ENCODE data around the gene SPIRE2. TPM values are rescaled to one million over a fixed set of nuclear protein-coding genes. Genes with fewer than 3 reads are reported as not detected.

Gene SPIRE2
- total and polyA plus RNA-seq, 2 of the 4 experiments (the other 2 are of a cell fraction) = 0.72 to 1.9 TPM

- Histone ChIP-seq H3K18ac (ENCODE audit: low read depth, low read length) (no peak overlapping the region), H2AK9ac (replicated peaks; ENCODE audit: low read depth, low read length, poor library complexity) (no peak overlapping the region), H2BK5ac (ENCODE audit: low read depth, low read length, poor library complexity, severe bottlenecking) (no peak overlapping the region), H3K9me1 (ENCODE audit: insufficient read depth, low read length) (peaks cover 15% of the 10 kb centered on the region), H3K9me3 (ENCODE audit: control insufficient read depth, insufficient read depth, low read length) (no peaks in the 10 kb centered on the region), H3K4me2 (ENCODE audit: low read depth, low read length) (no peak overlapping the region), H3K14ac (replicated peaks; ENCODE audit: low read depth, low read length) (no peak overlapping the region), H4K20me1 (ENCODE audit: insufficient read depth, low read length) (peaks cover 7% of the 10 kb centered on the region), H4K8ac (ENCODE audit: low read depth in 2 of 2, low read length in 2 of 2) (no peak overlapping the region), H2AFZ (replicated peaks; ENCODE audit: low read length, poor library complexity) (no peak overlapping the region), H3K56ac (ENCODE audit: extremely low read depth, insufficient read depth, low read length) (no peak overlapping the region), H3K79me1 (ENCODE audit: low read depth in 1 of 2, low read length in 2 of 2) (peaks cover 9 to 30% of the 10 kb centered on the region in 2 experiments), H3K4me3 (ENCODE audit: insufficient read depth, low read depth, low read length) (no peak overlapping the region), H2BK120ac (ENCODE audit: low read depth, low read length) (no peak overlapping the region), H3K27ac (ENCODE audit: insufficient read depth, low read length) (no peak overlapping the region), H2AK5ac (ENCODE audit: low read depth, low read length) (no peak overlapping the region), H3K23ac (ENCODE audit: low read depth, low read length) (no peak overlapping the region), H2BK15ac (ENCODE audit: low read depth, low read length) (no peak overlapping the region), H3K4ac (ENCODE audit: low read depth, low read length) (no peak overlapping the region), H4K91ac (ENCODE audit: insufficient read depth, low read depth, low read length) (no peak overlapping the region), H2BK20ac (ENCODE audit: low read depth, low read length) (no peak overlapping the region), H3K9ac (ENCODE audit: low read depth, low read length) (no peak overlapping the region), H3K27me3 (ENCODE audit: control insufficient read depth, insufficient read depth, low read length) (no peaks in the 10 kb centered on the region), H3K36me3 (ENCODE audit: control insufficient read depth, insufficient read depth, low read length) (peaks cover 7% of the 10 kb centered on the region), H4K5ac (ENCODE audit: low read depth, low read length) (no peak overlapping the region), H3K4me1 (ENCODE audit: control insufficient read depth, insufficient read depth, low read length) (peaks cover 10% of the 10 kb centered on the region)
- ATAC-seq (ENCODE audit: low read depth) (no peak), DNase-seq (peak; percentile 59)
- in situ Hi-C loops (cut with MboI; ENCODE audit: low sequenced_read_pairs) (no loop called here), dilution Hi-C loops (cut with HindIII; ENCODE audit: low sequenced_read_pairs, unreplicated experiment) (no loop called here), intact Hi-C loops (cut with micrococcal nuclease) (no loop called here)
- no TSS peak for BruUV-seq (replicated peaks)
- TF ChIP-seq MXI1 (IDR thresholded peaks at IDR 0.05; ENCODE audit: borderline replicate concordance, low read depth, low read length) (no peak), USF2 (IDR thresholded peaks at IDR 0.05; ENCODE audit: low read depth, low read length) (no peak), MAZ (IDR thresholded peaks at IDR 0.05; ENCODE audit: borderline replicate concordance, low read depth, low read length) (no peak), RAD21 (IDR thresholded peaks at IDR 0.05; ENCODE audit: low read length) (no peak), RFX5 (IDR thresholded peaks at IDR 0.05; ENCODE audit: low read depth, low read length) (no peak), BHLHE40 (IDR thresholded peaks at IDR 0.05; ENCODE audit: low read depth, low read length) (no peak), MAFK (IDR thresholded peaks at IDR 0.05; ENCODE audit: low read depth, low read length) (no peak), RCOR1 (IDR thresholded peaks at IDR 0.05; ENCODE audit: insufficient replicate concordance, low read length) (no peak), NFE2L2 (IDR thresholded peaks at IDR 0.05; ENCODE audit: low read depth, low read length) (no peak), ELK1 (IDR thresholded peaks at IDR 0.05; ENCODE audit: borderline replicate concordance, low read depth, low read length) (no peak), CEBPB (IDR thresholded peaks at IDR 0.05; ENCODE audit: low read depth, low read length) (no peak), FOS (IDR thresholded peaks at IDR 0.05; ENCODE audit: low read depth, low read length) (no peak), CTCF (conservative IDR thresholded peaks at IDR 0.05; ENCODE audit: low read depth, low read length) (no peak), SMC3 (IDR thresholded peaks at IDR 0.05; ENCODE audit: low read depth, low read length) (no peak)
- POLR2A ChIA-PET (ENCODE audit: unreplicated experiment) = no interaction called here
- 95% methylated on average over 7 of the region's 12 CpGs; no CpG with 5 or more reads in 1 of the 2 experiments for WGBS, 2 experiments (ENCODE audit: extremely low coverage in 2 of 2, insufficient read length in 1 of 2)
- CTCF ChIA-PET = interaction anchor here (0.6 kb wide), 1 partner anchor 9 kb away, joined by 4 read pairs; no protein-coding TSS in a partner anchor
These were observed 26.5 kb upstream of the SPIRE2 start for GRCh38 chr16:89801800-89802199.

Measured in IMR-90 (cell line).